ENCODE measurements around the gene RENBP.

GRCh38 chrX:153945956-153946943, 1.8 kb upstream of the RENBP start:
- TF ChIP-seq, protein P1, sequence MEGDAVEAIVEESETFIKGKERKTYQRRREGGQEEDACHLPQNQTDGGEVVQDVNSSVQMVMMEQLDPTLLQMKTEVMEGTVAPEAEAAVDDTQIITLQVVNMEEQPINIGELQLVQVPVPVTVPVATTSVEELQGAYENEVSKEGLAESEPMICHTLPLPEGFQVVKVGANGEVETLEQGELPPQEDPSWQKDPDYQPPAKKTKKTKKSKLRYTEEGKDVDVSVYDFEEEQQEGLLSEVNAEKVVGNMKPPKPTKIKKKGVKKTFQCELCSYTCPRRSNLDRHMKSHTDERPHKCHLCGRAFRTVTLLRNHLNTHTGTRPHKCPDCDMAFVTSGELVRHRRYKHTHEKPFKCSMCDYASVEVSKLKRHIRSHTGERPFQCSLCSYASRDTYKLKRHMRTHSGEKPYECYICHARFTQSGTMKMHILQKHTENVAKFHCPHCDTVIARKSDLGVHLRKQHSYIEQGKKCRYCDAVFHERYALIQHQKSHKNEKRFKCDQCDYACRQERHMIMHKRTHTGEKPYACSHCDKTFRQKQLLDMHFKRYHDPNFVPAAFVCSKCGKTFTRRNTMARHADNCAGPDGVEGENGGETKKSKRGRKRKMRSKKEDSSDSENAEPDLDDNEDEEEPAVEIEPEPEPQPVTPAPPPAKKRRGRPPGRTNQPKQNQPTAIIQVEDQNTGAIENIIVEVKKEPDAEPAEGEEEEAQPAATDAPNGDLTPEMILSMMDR (IDR thresholded peaks at IDR 0.05) = no peak
- no peak for TF ChIP-seq POLR2A (IDR thresholded peaks at IDR 0.05)
